ENCODE measurements around the gene FRMPD4.
"Not testable (repeated sequence)": the region's sequence is repeated elsewhere in the genome, so short reads cannot be mapped to it uniquely, and the experiment has no call there.

FRMPD4 gene

DNA sequence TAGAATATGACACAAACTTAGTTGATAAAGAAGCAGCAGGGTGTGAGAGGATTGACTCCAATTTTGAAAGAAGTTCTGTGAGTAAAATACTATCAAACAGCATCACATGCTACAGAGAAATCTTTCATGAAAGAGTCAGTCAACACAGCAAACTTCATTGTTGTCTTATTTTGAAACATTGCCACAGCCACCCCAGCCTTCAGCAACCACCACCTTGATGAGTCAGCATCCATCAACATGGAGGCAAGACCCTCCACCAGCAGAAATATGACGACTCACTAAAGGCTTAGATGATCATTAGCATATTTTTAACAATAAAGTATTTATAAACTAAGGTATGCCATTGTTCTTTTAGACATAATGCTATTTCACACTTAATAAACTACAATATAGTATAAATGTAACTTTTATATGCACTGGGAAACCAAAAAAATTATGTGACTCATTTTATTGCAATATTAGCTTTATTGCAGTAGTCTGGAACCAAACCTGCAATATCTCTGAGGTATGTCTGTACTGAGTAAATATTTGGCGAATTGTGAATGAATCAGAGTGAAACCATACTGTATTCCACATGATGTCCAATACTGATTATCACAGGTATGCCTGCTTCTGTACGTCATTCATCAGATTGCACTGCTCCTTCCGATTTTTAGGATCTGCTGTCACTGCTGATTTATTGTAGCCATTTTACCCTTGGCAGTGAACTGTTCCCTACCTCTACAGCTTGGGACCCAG lies 11.6 kb downstream of the FRMPD4 start:
- Histone ChIP-seq H3K4me1 (ENCODE audit: insufficient read depth, low read length) (no peaks in the 10 kb centered on the region), H3K4me3 (ENCODE audit: low read depth in 1 of 2, low read length in 2 of 2) (no peak overlapping the region), H3K9me3 (ENCODE audit: low read length) (no peaks in the 10 kb centered on the region), H3K27ac (ENCODE audit: low read depth, low read length) (no peak overlapping the region), H3K36me3 (ENCODE audit: insufficient read depth, low read length) (no peaks in the 10 kb centered on the region), H3K9ac (ENCODE audit: low read length) (no peak overlapping the region), H3K27me3 (ENCODE audit: control insufficient read depth in 1 of 2, insufficient read depth in 2 of 2, low read length in 2 of 2) (no peaks in the 10 kb centered on the region)

DNA sequence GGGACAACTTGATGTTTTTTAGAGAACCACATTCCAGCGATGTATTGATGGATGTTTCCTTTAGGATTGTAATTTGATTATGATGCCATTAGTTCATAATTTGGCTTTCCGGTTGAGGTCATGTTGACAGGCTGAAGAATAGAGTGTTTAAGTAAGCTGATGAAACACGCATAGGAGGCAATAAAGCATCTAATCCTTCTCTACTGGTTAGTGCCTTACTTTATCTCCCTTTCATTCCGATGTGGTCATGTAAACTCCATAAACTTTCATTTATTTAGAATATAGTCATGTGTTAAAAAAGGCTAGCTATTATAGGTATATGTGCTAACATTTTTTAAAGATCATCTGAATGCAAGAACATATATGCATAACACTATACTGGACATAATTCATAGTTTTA lies 15.0 kb downstream of the FRMPD4 start:
- Histone ChIP-seq H3K27ac (ENCODE audit: low read depth, low read length) (no peak overlapping the region), H3K27me3 (ENCODE audit: control insufficient read depth in 1 of 2, insufficient read depth in 2 of 2, low read length in 2 of 2) (no peaks in the 10 kb centered on the region), H3K36me3 (ENCODE audit: insufficient read depth, low read length) (no peaks in the 10 kb centered on the region), H3K9ac (ENCODE audit: low read length) (no peak overlapping the region), H3K4me3 (ENCODE audit: low read depth in 1 of 2, low read length in 2 of 2) (no peak overlapping the region), H3K4me1 (ENCODE audit: insufficient read depth, low read length) (no peaks in the 10 kb centered on the region), H3K9me3 (ENCODE audit: low read length) (no peaks in the 10 kb centered on the region)

DNA sequence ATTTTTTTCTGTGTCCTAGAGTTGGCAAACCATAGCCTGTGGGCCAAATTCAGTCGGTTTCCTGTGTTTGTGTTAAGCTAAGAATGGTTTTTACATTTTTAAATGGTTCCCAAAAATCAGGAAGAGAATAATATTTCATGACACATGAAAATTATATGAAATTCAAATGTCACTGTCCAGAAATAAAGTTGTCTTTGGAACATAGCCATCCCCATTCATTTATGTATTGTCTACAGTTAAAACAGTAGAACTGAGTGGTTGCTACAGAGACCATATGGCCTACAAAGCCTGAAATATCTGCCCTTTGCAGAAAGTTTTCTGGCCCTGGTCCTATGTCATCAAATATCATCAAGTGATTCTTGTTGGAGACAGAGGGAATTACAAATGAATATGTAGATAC lies 15.5 kb downstream of the FRMPD4 start:
- H3K9me3 ChIP-seq (ENCODE audit: low read length), result no peaks in the 10 kb centered on the region
- H3K9ac ChIP-seq (ENCODE audit: low read length), result no peak overlapping the region
- H3K4me1 ChIP-seq (ENCODE audit: insufficient read depth, low read length), result no peaks in the 10 kb centered on the region
- no peak overlapping the region for H3K4me3 ChIP-seq (ENCODE audit: low read depth in 1 of 2, low read length in 2 of 2)
- no peaks in the 10 kb centered on the region for H3K36me3 ChIP-seq (ENCODE audit: insufficient read depth, low read length)
- H3K27me3 ChIP-seq (ENCODE audit: control insufficient read depth in 1 of 2, insufficient read depth in 2 of 2, low read length in 2 of 2), result no peaks in the 10 kb centered on the region
- no peak overlapping the region for H3K27ac ChIP-seq (ENCODE audit: low read depth, low read length)

DNA sequence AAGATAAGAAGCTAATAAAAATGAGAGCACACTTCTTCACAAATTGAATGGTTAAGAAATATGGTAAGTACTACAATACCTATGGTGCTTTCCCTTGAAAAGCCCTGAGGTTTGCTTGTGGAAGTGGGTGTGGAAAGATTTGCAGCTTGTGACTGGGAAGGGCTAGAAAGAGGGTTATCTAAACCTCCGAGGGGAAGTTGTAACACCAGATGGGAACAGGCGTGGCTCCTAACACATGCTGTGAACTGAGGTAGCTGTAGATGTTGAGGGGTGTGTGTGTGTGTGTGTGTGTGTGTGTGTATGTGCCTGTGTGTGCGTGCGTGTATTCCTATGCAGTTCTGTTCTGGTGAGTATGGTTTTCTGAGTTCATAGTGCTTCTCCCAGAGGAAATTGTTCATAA lies 21.5 kb downstream of the FRMPD4 start:
- Histone ChIP-seq H3K4me1 (ENCODE audit: insufficient read depth, low read length) (no peaks in the 10 kb centered on the region), H3K27me3 (ENCODE audit: control insufficient read depth in 1 of 2, insufficient read depth in 2 of 2, low read length in 2 of 2) (no peaks in the 10 kb centered on the region), H3K36me3 (ENCODE audit: insufficient read depth, low read length) (no peaks in the 10 kb centered on the region), H3K9me3 (ENCODE audit: low read length) (no peaks in the 10 kb centered on the region), H3K27ac (ENCODE audit: low read depth, low read length) (no peak overlapping the region), H3K4me3 (ENCODE audit: low read depth in 1 of 2, low read length in 2 of 2) (no peak overlapping the region), H3K9ac (ENCODE audit: low read length) (no peak overlapping the region)

DNA sequence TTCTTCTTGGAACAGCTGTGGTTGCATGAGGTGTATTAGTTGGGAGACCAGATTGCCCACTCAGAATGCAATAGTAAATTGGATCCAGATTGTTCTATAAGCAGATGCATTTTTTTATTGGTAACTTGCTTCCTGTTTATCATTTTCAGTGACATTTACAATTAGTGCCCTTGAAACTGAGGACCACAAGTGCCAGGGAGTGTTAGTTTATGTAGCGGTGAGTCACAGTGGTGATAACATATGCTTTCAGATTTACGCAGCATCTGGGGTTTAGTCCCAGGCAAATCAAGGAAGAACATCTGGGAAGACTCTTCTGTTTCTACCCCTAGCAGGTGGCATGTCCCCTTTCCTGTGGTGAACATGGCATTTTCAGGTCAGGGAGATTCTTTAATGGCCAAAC lies 24.1 kb downstream of the FRMPD4 start:
- Histone ChIP-seq H3K27me3 (ENCODE audit: control insufficient read depth in 1 of 2, insufficient read depth in 2 of 2, low read length in 2 of 2) (no peaks in the 10 kb centered on the region), H3K36me3 (ENCODE audit: insufficient read depth, low read length) (no peaks in the 10 kb centered on the region)

DNA sequence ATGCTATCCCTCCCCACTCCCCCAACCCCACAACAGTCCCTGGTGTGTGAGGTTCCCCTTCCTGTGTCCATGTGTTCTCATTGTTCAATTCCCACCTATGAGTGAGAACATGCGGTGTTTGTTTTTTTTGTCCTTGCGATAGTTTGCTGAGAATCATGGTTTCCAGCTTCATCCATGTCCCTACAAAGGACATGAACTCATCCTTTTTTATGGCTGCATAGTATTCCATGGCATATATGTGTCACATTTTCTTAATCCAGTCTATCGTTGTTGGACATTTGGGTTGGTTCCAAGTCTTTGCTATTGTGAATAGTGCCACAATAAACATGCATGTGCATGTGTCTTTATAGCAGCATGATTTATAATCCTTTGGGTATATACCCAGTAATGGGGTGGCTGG lies 25.9 kb downstream of the FRMPD4 start:
- H3K4me1 ChIP-seq (ENCODE audit: insufficient read depth, low read length); H3K9me3 ChIP-seq (ENCODE audit: low read length); H3K27ac ChIP-seq (ENCODE audit: low read depth, low read length); H3K27me3 ChIP-seq (ENCODE audit: control insufficient read depth in 1 of 2, insufficient read depth in 2 of 2, low read length in 2 of 2); H3K9ac ChIP-seq (ENCODE audit: low read length); H3K4me3 ChIP-seq (ENCODE audit: low read depth in 1 of 2, low read length in 2 of 2); H3K36me3 ChIP-seq (ENCODE audit: insufficient read depth, low read length): not testable (repeated sequence)

More for the DNA sequence above, 24.1 kb downstream of the FRMPD4 start:
- Histone ChIP-seq H3K9ac (ENCODE audit: low read length) (no peak overlapping the region), H3K4me3 (ENCODE audit: low read depth in 1 of 2, low read length in 2 of 2) (no peak overlapping the region), H3K27ac (ENCODE audit: low read depth, low read length) (no peak overlapping the region), H3K4me1 (ENCODE audit: insufficient read depth, low read length) (no peaks in the 10 kb centered on the region), H3K9me3 (ENCODE audit: low read length) (no peaks in the 10 kb centered on the region)

DNA sequence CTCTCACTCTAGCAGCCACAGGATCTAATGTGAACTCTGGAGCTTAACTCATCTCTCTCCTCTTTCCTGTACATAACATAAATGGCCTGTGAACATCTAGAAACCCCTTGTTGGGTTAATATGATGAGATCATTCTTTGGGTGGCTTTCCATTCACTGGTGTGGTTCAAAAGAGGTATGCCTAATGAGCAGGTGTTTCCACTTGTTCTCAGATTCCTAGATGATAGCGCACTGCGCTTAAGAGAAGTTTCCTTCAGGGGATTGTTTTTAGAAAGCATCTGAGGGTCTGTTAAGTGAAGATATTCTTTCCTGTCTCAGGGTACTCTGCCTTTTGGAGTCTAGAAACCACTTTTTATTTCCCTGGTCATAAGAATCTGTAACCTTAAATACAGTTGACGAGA lies 32.5 kb downstream of the FRMPD4 start:
- no peak overlapping the region for H3K9ac ChIP-seq (ENCODE audit: low read length)
- H3K4me3 ChIP-seq (ENCODE audit: low read depth in 1 of 2, low read length in 2 of 2), result no peak overlapping the region

DNA sequence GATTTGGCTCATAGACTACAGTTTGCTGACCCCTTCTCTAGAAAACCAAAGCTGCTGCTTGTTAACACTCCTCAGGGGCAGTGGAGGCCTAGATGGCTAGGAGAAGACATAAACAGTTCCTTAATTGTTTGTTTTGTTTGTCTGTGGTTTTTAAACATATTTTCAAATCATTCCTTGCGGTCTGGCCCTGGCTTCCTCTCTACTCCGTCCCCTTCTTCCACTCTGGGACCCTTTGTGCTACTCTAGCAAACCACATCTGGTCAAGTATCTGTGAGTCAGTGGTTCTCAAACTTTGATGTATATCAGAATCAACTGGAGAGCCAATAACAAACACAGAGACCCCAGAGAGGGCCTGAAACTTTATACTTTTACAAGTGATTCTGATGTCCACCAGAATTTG lies 36.1 kb downstream of the FRMPD4 start:
- Histone ChIP-seq H3K4me3 (ENCODE audit: low read depth in 1 of 2, low read length in 2 of 2) (no peak overlapping the region), H3K9ac (ENCODE audit: low read length) (no peak overlapping the region), H3K27me3 (ENCODE audit: control insufficient read depth in 1 of 2, insufficient read depth in 2 of 2, low read length in 2 of 2) (no peaks in the 10 kb centered on the region), H3K27ac (ENCODE audit: low read depth, low read length) (no peak overlapping the region), H3K9me3 (ENCODE audit: low read length) (no peaks in the 10 kb centered on the region), H3K36me3 (ENCODE audit: insufficient read depth, low read length) (no peaks in the 10 kb centered on the region), H3K4me1 (ENCODE audit: insufficient read depth, low read length) (no peaks in the 10 kb centered on the region)

More for the DNA sequence above, 32.5 kb downstream of the FRMPD4 start:
- no peak overlapping the region for H3K27ac ChIP-seq (ENCODE audit: low read depth, low read length)
- H3K36me3 ChIP-seq (ENCODE audit: insufficient read depth, low read length), result no peaks in the 10 kb centered on the region
- no peaks in the 10 kb centered on the region for H3K27me3 ChIP-seq (ENCODE audit: control insufficient read depth in 1 of 2, insufficient read depth in 2 of 2, low read length in 2 of 2)
- H3K9me3 ChIP-seq (ENCODE audit: low read length), result no peaks in the 10 kb centered on the region
- no peaks in the 10 kb centered on the region for H3K4me1 ChIP-seq (ENCODE audit: insufficient read depth, low read length)

DNA sequence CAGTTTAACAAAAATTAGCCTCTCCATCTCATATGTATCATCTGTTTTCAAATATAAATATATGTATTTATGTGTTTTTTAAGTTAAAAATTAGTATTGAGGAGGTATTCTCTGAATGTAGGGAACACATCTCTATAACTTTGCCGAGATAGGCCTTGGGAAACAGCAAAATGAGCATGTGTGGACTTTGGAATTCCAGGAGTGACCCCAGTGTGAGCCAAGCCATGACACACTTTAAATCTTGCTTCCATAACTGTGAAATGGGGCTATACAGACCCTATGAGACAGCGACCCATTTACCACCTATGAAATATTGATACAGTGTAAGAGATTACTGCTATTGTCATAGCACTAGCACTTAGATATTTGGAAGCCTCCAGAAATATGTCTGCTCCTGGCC lies 58.8 kb downstream of the FRMPD4 start:
- Histone ChIP-seq H3K4me3 (ENCODE audit: low read depth in 1 of 2, low read length in 2 of 2) (no peak overlapping the region), H3K4me1 (ENCODE audit: insufficient read depth, low read length) (no peaks in the 10 kb centered on the region), H3K9ac (ENCODE audit: low read length) (no peak overlapping the region), H3K27ac (ENCODE audit: low read depth, low read length) (no peak overlapping the region), H3K36me3 (ENCODE audit: insufficient read depth, low read length) (no peaks in the 10 kb centered on the region), H3K9me3 (ENCODE audit: low read length) (no peaks in the 10 kb centered on the region), H3K27me3 (ENCODE audit: control insufficient read depth in 1 of 2, insufficient read depth in 2 of 2, low read length in 2 of 2) (no peaks in the 10 kb centered on the region)

DNA sequence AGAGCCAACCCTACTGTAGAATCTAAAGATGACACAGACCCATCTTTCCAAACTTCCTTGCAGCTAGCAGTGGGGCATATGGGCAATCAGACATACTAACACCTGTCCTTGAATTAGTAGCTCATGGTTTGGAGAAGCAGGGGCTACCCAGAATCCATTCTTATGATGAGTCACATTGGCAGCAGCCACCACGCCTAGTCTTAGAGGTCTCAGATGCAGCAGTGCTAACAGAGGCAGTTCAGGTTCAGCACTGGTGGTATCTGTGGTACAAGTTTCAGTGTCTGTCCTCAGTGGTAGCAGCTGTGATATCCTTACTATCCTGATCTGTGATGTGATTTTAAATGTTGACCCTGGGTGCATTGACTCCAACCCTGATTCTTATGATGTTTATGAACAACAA lies 68.1 kb downstream of the FRMPD4 start:
- Histone ChIP-seq H3K9ac (ENCODE audit: low read length) (no peak overlapping the region), H3K4me1 (ENCODE audit: insufficient read depth, low read length) (peaks cover 7% of the 10 kb centered on the region), H3K27me3 (ENCODE audit: control insufficient read depth in 1 of 2, insufficient read depth in 2 of 2, low read length in 2 of 2) (no peaks in the 10 kb centered on the region), H3K27ac (ENCODE audit: low read depth, low read length) (no peak overlapping the region), H3K4me3 (ENCODE audit: low read depth in 1 of 2, low read length in 2 of 2) (no peak overlapping the region), H3K9me3 (ENCODE audit: low read length) (no peaks in the 10 kb centered on the region), H3K36me3 (ENCODE audit: insufficient read depth, low read length) (no peaks in the 10 kb centered on the region)

DNA sequence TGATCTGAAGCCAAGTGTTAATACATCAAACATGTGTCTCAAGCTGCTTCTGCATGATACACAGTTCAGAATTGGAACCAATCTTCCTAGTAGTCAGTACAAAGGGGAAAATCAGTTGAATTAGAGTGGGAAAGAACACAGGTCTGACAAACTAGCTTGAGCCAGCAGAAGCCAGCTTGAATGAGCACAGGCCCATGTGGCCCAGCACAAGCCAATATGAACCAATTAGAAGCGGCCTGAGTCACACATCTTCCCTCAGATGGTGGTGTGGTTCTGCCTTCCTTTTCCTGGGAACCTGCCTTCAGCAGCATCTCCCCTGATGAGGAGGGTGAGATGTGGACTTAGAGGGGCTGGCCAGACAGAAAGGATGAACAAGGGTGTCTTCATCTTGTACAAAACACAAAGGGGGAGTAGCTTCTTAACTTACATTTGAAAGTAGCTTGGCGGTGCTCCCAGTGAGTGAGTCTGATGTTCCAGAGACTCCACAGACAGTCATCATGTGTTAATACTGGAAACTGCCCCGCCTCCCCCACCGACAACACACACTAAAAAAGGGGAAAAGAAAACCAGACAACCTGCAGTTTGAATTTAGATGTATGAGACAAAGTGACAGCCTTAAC lies 72.0 kb downstream of the FRMPD4 start:
- Histone ChIP-seq H3K4me1 (ENCODE audit: insufficient read depth, low read length) (peaks cover 11% of the 10 kb centered on the region), H3K9me3 (ENCODE audit: low read length) (no peaks in the 10 kb centered on the region), H3K27ac (ENCODE audit: low read depth, low read length) (peak overlapping the region; percentile 52), H3K36me3 (ENCODE audit: insufficient read depth, low read length) (no peaks in the 10 kb centered on the region), H3K27me3 (ENCODE audit: control insufficient read depth in 1 of 2, insufficient read depth in 2 of 2, low read length in 2 of 2) (no peaks in the 10 kb centered on the region), H3K4me3 (ENCODE audit: low read depth in 1 of 2, low read length in 2 of 2) (no peak overlapping the region), H3K9ac (ENCODE audit: low read length) (no peak overlapping the region)

DNA sequence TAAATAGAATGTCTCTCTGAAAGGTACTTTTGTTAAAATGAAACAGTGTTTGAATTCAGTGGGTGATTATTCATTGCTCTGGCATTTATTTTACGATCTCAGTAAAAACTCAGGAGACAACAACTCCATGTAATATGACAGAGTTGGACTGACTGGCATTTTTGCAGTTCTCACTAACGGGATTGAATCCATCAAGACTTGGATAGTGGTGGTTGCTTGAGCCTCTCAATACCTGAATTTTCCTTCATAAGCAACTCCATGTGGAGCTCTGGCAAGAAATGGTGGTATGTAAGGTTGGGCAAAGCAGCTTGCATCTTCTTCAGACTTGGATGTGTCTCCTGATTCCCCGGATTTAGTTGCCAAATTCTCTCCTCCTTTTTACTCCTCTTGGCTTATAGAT lies 72.7 kb downstream of the FRMPD4 start:
- Histone ChIP-seq H3K4me1 (ENCODE audit: insufficient read depth, low read length) (peaks cover 11% of the 10 kb centered on the region), H3K4me3 (ENCODE audit: low read depth in 1 of 2, low read length in 2 of 2) (no peak overlapping the region), H3K27me3 (ENCODE audit: control insufficient read depth in 1 of 2, insufficient read depth in 2 of 2, low read length in 2 of 2) (no peaks in the 10 kb centered on the region), H3K9me3 (ENCODE audit: low read length) (no peaks in the 10 kb centered on the region), H3K27ac (ENCODE audit: low read depth, low read length) (peak overlapping the region; percentile 12), H3K9ac (ENCODE audit: low read length) (no peak overlapping the region), H3K36me3 (ENCODE audit: insufficient read depth, low read length) (no peaks in the 10 kb centered on the region)

Measured in muscle layer of colon (tissue), 2 donors.